ENCODE data around the gene FER1L5. TPM values are rescaled to one million over a fixed set of nuclear protein-coding genes. Genes with fewer than 3 reads are reported as not detected.

FER1L5 gene
- total and polyA plus RNA-seq, 9 of the 15 experiments (the other 6 are each of a cell fraction or from before 2014, with no cell fraction given) = 0.01 TPM; not detected in 6

DNA sequence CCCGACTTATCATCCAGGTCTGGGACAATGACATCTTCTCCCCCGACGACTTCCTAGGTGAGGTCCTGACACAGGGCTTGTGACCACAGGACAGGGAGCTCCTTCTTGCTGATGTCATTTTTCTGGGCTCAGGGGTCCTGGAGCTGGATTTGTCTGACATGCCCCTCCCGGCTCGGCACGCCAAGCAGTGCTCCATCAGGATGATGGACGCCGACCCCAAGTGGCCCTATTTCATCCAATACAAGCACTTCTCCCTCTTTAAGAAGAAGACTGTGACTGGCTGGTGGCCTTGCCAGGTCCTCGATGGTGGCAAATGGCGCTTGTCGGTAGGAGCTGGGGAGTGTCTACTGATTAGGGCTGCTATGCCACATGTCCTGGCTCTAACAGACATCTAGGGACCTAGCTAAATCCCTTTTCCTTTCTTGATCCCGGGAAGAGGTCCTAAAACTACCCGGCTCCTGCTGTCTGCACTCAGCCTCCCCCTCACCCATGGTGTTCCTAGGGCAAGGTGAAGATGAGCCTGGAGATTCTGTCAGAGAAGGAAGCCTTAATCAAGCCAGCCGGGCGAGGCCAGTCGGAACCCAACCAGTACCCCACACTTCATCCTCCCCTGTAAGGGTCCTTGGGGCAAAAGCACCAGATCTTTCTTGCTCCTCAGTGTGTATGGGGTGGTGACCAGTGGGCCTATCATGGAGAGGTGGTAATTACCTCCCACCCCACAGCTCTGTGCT, 60.6 kb downstream of the FER1L5 start (continued):
- TF ChIP-seq, protein P1, sequence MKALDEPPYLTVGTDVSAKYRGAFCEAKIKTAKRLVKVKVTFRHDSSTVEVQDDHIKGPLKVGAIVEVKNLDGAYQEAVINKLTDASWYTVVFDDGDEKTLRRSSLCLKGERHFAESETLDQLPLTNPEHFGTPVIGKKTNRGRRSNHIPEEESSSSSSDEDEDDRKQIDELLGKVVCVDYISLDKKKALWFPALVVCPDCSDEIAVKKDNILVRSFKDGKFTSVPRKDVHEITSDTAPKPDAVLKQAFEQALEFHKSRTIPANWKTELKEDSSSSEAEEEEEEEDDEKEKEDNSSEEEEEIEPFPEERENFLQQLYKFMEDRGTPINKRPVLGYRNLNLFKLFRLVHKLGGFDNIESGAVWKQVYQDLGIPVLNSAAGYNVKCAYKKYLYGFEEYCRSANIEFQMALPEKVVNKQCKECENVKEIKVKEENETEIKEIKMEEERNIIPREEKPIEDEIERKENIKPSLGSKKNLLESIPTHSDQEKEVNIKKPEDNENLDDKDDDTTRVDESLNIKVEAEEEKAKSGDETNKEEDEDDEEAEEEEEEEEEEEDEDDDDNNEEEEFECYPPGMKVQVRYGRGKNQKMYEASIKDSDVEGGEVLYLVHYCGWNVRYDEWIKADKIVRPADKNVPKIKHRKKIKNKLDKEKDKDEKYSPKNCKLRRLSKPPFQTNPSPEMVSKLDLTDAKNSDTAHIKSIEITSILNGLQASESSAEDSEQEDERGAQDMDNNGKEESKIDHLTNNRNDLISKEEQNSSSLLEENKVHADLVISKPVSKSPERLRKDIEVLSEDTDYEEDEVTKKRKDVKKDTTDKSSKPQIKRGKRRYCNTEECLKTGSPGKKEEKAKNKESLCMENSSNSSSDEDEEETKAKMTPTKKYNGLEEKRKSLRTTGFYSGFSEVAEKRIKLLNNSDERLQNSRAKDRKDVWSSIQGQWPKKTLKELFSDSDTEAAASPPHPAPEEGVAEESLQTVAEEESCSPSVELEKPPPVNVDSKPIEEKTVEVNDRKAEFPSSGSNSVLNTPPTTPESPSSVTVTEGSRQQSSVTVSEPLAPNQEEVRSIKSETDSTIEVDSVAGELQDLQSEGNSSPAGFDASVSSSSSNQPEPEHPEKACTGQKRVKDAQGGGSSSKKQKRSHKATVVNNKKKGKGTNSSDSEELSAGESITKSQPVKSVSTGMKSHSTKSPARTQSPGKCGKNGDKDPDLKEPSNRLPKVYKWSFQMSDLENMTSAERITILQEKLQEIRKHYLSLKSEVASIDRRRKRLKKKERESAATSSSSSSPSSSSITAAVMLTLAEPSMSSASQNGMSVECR (CRISPR knock-in tag; IDR thresholded peaks at IDR 0.05) = no peak
- no peak for TF ChIP-seq CEBPB (tag; IDR thresholded peaks at IDR 0.05)
- TF ChIP-seq XRCC4 (IDR thresholded peaks at IDR 0.05; ENCODE audit: extremely low read depth, insufficient read depth, insufficient read length) = no peak
- no peak for TF ChIP-seq ELF4 (CRISPR knock-in tag; IDR thresholded peaks at IDR 0.05)
- TF ChIP-seq, protein P2, sequence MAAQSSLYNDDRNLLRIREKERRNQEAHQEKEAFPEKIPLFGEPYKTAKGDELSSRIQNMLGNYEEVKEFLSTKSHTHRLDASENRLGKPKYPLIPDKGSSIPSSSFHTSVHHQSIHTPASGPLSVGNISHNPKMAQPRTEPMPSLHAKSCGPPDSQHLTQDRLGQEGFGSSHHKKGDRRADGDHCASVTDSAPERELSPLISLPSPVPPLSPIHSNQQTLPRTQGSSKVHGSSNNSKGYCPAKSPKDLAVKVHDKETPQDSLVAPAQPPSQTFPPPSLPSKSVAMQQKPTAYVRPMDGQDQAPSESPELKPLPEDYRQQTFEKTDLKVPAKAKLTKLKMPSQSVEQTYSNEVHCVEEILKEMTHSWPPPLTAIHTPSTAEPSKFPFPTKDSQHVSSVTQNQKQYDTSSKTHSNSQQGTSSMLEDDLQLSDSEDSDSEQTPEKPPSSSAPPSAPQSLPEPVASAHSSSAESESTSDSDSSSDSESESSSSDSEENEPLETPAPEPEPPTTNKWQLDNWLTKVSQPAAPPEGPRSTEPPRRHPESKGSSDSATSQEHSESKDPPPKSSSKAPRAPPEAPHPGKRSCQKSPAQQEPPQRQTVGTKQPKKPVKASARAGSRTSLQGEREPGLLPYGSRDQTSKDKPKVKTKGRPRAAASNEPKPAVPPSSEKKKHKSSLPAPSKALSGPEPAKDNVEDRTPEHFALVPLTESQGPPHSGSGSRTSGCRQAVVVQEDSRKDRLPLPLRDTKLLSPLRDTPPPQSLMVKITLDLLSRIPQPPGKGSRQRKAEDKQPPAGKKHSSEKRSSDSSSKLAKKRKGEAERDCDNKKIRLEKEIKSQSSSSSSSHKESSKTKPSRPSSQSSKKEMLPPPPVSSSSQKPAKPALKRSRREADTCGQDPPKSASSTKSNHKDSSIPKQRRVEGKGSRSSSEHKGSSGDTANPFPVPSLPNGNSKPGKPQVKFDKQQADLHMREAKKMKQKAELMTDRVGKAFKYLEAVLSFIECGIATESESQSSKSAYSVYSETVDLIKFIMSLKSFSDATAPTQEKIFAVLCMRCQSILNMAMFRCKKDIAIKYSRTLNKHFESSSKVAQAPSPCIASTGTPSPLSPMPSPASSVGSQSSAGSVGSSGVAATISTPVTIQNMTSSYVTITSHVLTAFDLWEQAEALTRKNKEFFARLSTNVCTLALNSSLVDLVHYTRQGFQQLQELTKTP (IDR thresholded peaks at IDR 0.05; ENCODE audit: low read depth in 1 of 2, partially characterized antibody in 2 of 2) = no peak
- no peak for TF ChIP-seq ZNF140 (CRISPR knock-in tag; IDR thresholded peaks at IDR 0.05)
